ENCODE data around the gene LRIF1.
"Not testable (repeated sequence)": the region's sequence is repeated elsewhere in the genome, so short reads cannot be mapped to it uniquely, and the experiment has no call there.

LRIF1 gene

GRCh38 chr1:110964455-110964903 is 757 bp upstream of the LRIF1 start:
- peak overlapping the region; percentile 56 for H3K4me3 ChIP-seq
- in situ Hi-C loops (cut with MboI; ENCODE audit: low sequenced_read_pairs), result no loop called here

GRCh38 chr1:110962892-110963690 is 631 bp downstream of the LRIF1 start:
- H3K4me3 ChIP-seq, result peak overlapping the region; percentile 56
- H3K4me1 ChIP-seq, result peaks cover 6% of the 10 kb centered on the region
- peak; percentile 28 to 65 for DNase-seq (ENCODE audit: low spot score in 2 of 2)
- H3K27me3 ChIP-seq (ENCODE audit: low read depth), result no peaks in the 10 kb centered on the region
- no peaks in the 10 kb centered on the region for H3K36me3 ChIP-seq (replicated peaks)
- H3K9me3 ChIP-seq, result peaks cover 7% of the 10 kb centered on the region
- in situ Hi-C loops (cut with MboI; ENCODE audit: low sequenced_read_pairs), result no loop called here

More at GRCh38 chr1:110964455-110964903, 757 bp upstream of the LRIF1 start:
- Histone ChIP-seq H3K36me3 (replicated peaks) (no peaks in the 10 kb centered on the region), H3K27me3 (ENCODE audit: low read depth) (no peaks in the 10 kb centered on the region), H3K4me1 (peaks cover 6% of the 10 kb centered on the region), H3K9me3 (peaks cover 7% of the 10 kb centered on the region)
- no peak for DNase-seq (ENCODE audit: low spot score in 2 of 2)

- DNase-seq (ENCODE audit: low spot score in 2 of 2), result no peak
- no peak overlapping the region for H3K4me3 ChIP-seq
- in situ Hi-C loops (cut with MboI; ENCODE audit: low sequenced_read_pairs), result no loop called here
- H3K9me3 ChIP-seq, result peaks cover 7% of the 10 kb centered on the region
- no peaks in the 10 kb centered on the region for H3K36me3 ChIP-seq (replicated peaks)
- H3K27me3 ChIP-seq (ENCODE audit: low read depth), result no peaks in the 10 kb centered on the region
- peaks cover 6% of the 10 kb centered on the region for H3K4me1 ChIP-seq
Measured at GRCh38 chr1:110961902-110962301, 1.8 kb downstream of the LRIF1 start.

- in situ Hi-C loops (cut with MboI; ENCODE audit: low sequenced_read_pairs), result no loop called here
- Histone ChIP-seq H3K4me1 (peaks cover 6% of the 10 kb centered on the region), H3K4me3 (no peak overlapping the region), H3K36me3 (replicated peaks) (no peaks in the 10 kb centered on the region), H3K27me3 (ENCODE audit: low read depth) (no peaks in the 10 kb centered on the region), H3K9me3 (peaks cover 7% of the 10 kb centered on the region)
- no peak for DNase-seq (ENCODE audit: low spot score in 2 of 2)
Measured at GRCh38 chr1:110960777-110961420, 2.8 kb downstream of the LRIF1 start.

GRCh38 chr1:110957798-110958197 is 5.9 kb downstream of the LRIF1 start:
- Histone ChIP-seq H3K36me3 (replicated peaks) (no peaks in the 10 kb centered on the region), H3K4me3 (no peak overlapping the region), H3K9me3 (no peaks in the 10 kb centered on the region), H3K4me1 (0 out of 2 replicates have a peak, but pooled peaks cover under 1% of the 10 kb centered on the region), H3K27me3 (ENCODE audit: low read depth) (no peaks in the 10 kb centered on the region)
- in situ Hi-C loops (cut with MboI; ENCODE audit: low sequenced_read_pairs), result no loop called here
- no peak for DNase-seq (ENCODE audit: low spot score in 2 of 2)

GRCh38 chr1:110956586-110956985 is 7.1 kb downstream of the LRIF1 start:
- Histone ChIP-seq H3K36me3 (replicated peaks) (no peaks in the 10 kb centered on the region; the same call in 1 of the 2 replicates), H3K4me3 (no peak overlapping the region), H3K27me3 (ENCODE audit: low read depth) (no peaks in the 10 kb centered on the region), H3K4me1 (no peaks in the 10 kb centered on the region), H3K9me3 (no peaks in the 10 kb centered on the region)
- in situ Hi-C loops (cut with MboI; ENCODE audit: low sequenced_read_pairs), result no loop called here
- DNase-seq (ENCODE audit: low spot score in 2 of 2), result no peak

- H3K36me3 ChIP-seq (replicated peaks), result peaks cover 17% of the 10 kb centered on the region
- H3K4me3 ChIP-seq, result no peak overlapping the region
- H3K27me3 ChIP-seq (ENCODE audit: low read depth), result no peaks in the 10 kb centered on the region
- no peaks in the 10 kb centered on the region for H3K4me1 ChIP-seq
- H3K9me3 ChIP-seq, result no peaks in the 10 kb centered on the region
- in situ Hi-C loops (cut with MboI; ENCODE audit: low sequenced_read_pairs), result no loop called here
- no peak for DNase-seq (ENCODE audit: low spot score in 2 of 2)
Measured at GRCh38 chr1:110953031-110953430, 10.7 kb downstream of the LRIF1 start.

GRCh38 chr1:110952031-110952430 is 11.7 kb downstream of the LRIF1 start:
- H3K4me3 ChIP-seq, result no peak overlapping the region
- H3K27me3 ChIP-seq (ENCODE audit: low read depth), result no peaks in the 10 kb centered on the region
- DNase-seq (ENCODE audit: low spot score in 2 of 2), result no peak
- H3K36me3 ChIP-seq (replicated peaks), result peaks cover 17% of the 10 kb centered on the region
- no peaks in the 10 kb centered on the region for H3K4me1 ChIP-seq
- in situ Hi-C loops (cut with MboI; ENCODE audit: low sequenced_read_pairs), result no loop called here
- no peaks in the 10 kb centered on the region for H3K9me3 ChIP-seq

GRCh38 chr1:110951161-110951560 is 12.6 kb downstream of the LRIF1 start:
- Histone ChIP-seq H3K27me3 (ENCODE audit: low read depth) (no peaks in the 10 kb centered on the region), H3K36me3 (replicated peaks) (peaks cover 17% of the 10 kb centered on the region), H3K9me3 (no peaks in the 10 kb centered on the region), H3K4me1 (no peaks in the 10 kb centered on the region), H3K4me3 (no peak overlapping the region)
- in situ Hi-C loops (cut with MboI; ENCODE audit: low sequenced_read_pairs), result no loop called here
- DNase-seq (ENCODE audit: low spot score in 2 of 2), result no peak

GRCh38 chr1:110948038-110948810 is 15.5 kb downstream of the LRIF1 start:
- Histone ChIP-seq H3K27me3 (ENCODE audit: low read depth) (no peaks in the 10 kb centered on the region), H3K36me3 (replicated peaks) (peaks cover 17% of the 10 kb centered on the region), H3K4me3 (no peak overlapping the region), H3K9me3 (no peaks in the 10 kb centered on the region), H3K4me1 (no peaks in the 10 kb centered on the region)
- no peak for DNase-seq (ENCODE audit: low spot score in 2 of 2)
- in situ Hi-C loops (cut with MboI; ENCODE audit: low sequenced_read_pairs), result no loop called here

- in situ Hi-C loops (cut with MboI; ENCODE audit: low sequenced_read_pairs), result no loop called here
- Histone ChIP-seq H3K36me3 (replicated peaks) (peaks cover 13% of the 10 kb centered on the region; the same call in 1 of the 2 replicates), H3K27me3 (ENCODE audit: low read depth) (no peaks in the 10 kb centered on the region), H3K4me1 (no peaks in the 10 kb centered on the region), H3K4me3 (no peak overlapping the region), H3K9me3 (no peaks in the 10 kb centered on the region)
- no peak for DNase-seq (ENCODE audit: low spot score in 2 of 2)
Measured at GRCh38 chr1:110945626-110946025, 18.1 kb downstream of the LRIF1 start.

- no peaks in the 10 kb centered on the region for H3K27me3 ChIP-seq (ENCODE audit: low read depth)
- no peaks in the 10 kb centered on the region for H3K9me3 ChIP-seq
- no peak overlapping the region for H3K4me3 ChIP-seq
- in situ Hi-C loops (cut with MboI; ENCODE audit: low sequenced_read_pairs), result no loop called here
- DNase-seq (ENCODE audit: low spot score in 2 of 2), result no peak
- H3K4me1 ChIP-seq, result no peaks in the 10 kb centered on the region
- peaks cover 6% of the 10 kb centered on the region; the same call in 1 of the 2 replicates for H3K36me3 ChIP-seq (replicated peaks)
Measured at GRCh38 chr1:110944806-110945205, 18.9 kb downstream of the LRIF1 start.

- Histone ChIP-seq H3K9me3 (no peaks in the 10 kb centered on the region), H3K4me1 (no peaks in the 10 kb centered on the region), H3K36me3 (replicated peaks) (no peaks in the 10 kb centered on the region), H3K4me3 (no peak overlapping the region), H3K27me3 (ENCODE audit: low read depth) (no peaks in the 10 kb centered on the region)
- in situ Hi-C loops (cut with MboI; ENCODE audit: low sequenced_read_pairs), result no loop called here
- no peak for DNase-seq (ENCODE audit: low spot score in 2 of 2)
Measured at GRCh38 chr1:110936567-110936966, 27.2 kb downstream of the LRIF1 start.

- H3K4me3 ChIP-seq; H3K9me3 ChIP-seq; in situ Hi-C loops (cut with MboI; ENCODE audit: low sequenced_read_pairs); H3K4me1 ChIP-seq; DNase-seq (ENCODE audit: low spot score in 2 of 2); H3K27me3 ChIP-seq (ENCODE audit: low read depth); H3K36me3 ChIP-seq (replicated peaks): not testable (repeated sequence)
Measured at GRCh38 chr1:110931097-110931496, 32.6 kb downstream of the LRIF1 start.

Measured in HAP-1 (cell line).